Osteoblast (primary cell): Measurements from ENCODE around the gene CCNY. TPM values are rescaled to one million over a fixed set of nuclear protein-coding genes. Genes with fewer than 3 reads are reported as not detected.

ENCODE experiments used
- DNase-seq: peaks from one replicate; pipeline ENCODE4 v3.0.0; 2011; ENCODE audit warnings: low spot score, mixed read lengths; ENCODE audit not compliant: insufficient read length; ENCODE audit errors: missing footprints
- H2AFZ ChIP-seq: 2 replicates; pipeline ENCODE4 v1.6.0; 2011; ENCODE audit warnings: mild to moderate bottlenecking, low read length
- H3K27ac ChIP-seq: 2 replicates; pipeline ENCODE4 v1.5.1; 2011; ENCODE audit warnings: mild to moderate bottlenecking, low read depth, low read length, moderate library complexity
- H3K27me3 ChIP-seq: 2 replicates; pipeline ENCODE4 v1.6.0; 2012; ENCODE audit warnings: mild to moderate bottlenecking, control low read depth, inconsistent platforms, low read length, moderate library complexity; ENCODE audit not compliant: insufficient read depth
- H3K36me3 ChIP-seq: 2 replicates; pipeline ENCODE4 v1.5.1; 2011; ENCODE audit warnings: mild to moderate bottlenecking, low read length, control low read depth, moderate library complexity; ENCODE audit not compliant: insufficient read depth
- H3K4me1 ChIP-seq: 2 replicates; pipeline ENCODE4 v1.5.1; 2011; ENCODE audit warnings: mild to moderate bottlenecking, low read length, control low read depth, moderate library complexity; ENCODE audit not compliant: insufficient read depth
- H3K4me2 ChIP-seq: 2 replicates; pipeline ENCODE4 v1.6.0; 2011; ENCODE audit warnings: mild to moderate bottlenecking, low read length; ENCODE audit not compliant: insufficient read depth
- H3K4me3 ChIP-seq: fragments of 200-600 bp; sonication (generic); 3 replicates; pipeline ENCODE4 v1.5.1; 2012; ENCODE audit warnings: mild to moderate bottlenecking, low read length, inconsistent platforms; ENCODE audit not compliant: insufficient read depth
- H3K79me2 ChIP-seq: 2 replicates; pipeline ENCODE4 v1.6.0; 2012; ENCODE audit warnings: mild to moderate bottlenecking, low read length, control low read depth, inconsistent platforms; ENCODE audit not compliant: insufficient read depth
- H3K9me3 ChIP-seq: 2 replicates; pipeline ENCODE4 v1.5.1; 2011; ENCODE audit warnings: low read depth, low read length, control low read depth
- H4K20me1 ChIP-seq: 2 replicates; pipeline ENCODE4 v1.6.0; 2012; ENCODE audit warnings: mild to moderate bottlenecking, low read length, control low read depth; ENCODE audit not compliant: insufficient read depth
- CTCF ChIP-seq: IDR thresholded peaks from 2 replicates; pipeline ENCODE4 v1.5.1; 2011; ENCODE audit warnings: mild to moderate bottlenecking, low read depth, low read length, moderate library complexity; ENCODE audit errors: extremely low read depth
- total RNA-seq: library from RNA; depleted of rRNA; stranded (reverse); fragments of >200 nt; gene quantifications from 2 replicates; pipeline ENCODE4 v1.2.3, GENCODE V29; 2012

Gene CCNY
- total RNA-seq, 1 donor, result 53.2 TPM

DNA sequence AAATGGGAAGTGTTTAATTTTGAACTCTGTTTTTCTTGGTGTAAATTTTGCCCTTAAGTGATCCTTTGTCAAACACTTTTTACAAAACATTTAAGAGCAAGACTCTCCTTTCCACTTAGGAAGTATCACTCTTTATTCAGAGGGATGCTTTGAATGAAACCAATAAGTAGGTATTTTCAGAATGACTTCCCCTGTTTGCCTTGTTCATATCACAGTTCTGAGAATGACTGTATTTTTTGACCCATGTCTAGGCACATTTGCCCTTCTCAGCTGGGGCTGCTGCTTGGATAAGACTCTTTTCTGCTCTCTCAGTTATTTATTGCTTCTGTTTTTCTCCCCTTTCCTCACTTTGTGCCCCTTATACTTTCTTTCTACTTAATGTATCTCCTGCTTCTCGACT, 98.2 kb downstream of the CCNY start:
- no peak for TF ChIP-seq CTCF
- no peak for DNase-seq
- no peak overlapping the region for H3K4me2 ChIP-seq
- no peaks in the 10 kb centered on the region for H3K27me3 ChIP-seq
- no peak overlapping the region for H2AFZ ChIP-seq
- no peak overlapping the region for H3K4me3 ChIP-seq
- peaks cover 40% of the 10 kb centered on the region for H4K20me1 ChIP-seq
- H3K9me3 ChIP-seq, result no peaks in the 10 kb centered on the region
- H3K36me3 ChIP-seq, result no peaks in the 10 kb centered on the region
- H3K27ac ChIP-seq, result no peak overlapping the region
- H3K4me1 ChIP-seq, result peaks cover 9% of the 10 kb centered on the region
- H3K79me2 ChIP-seq, result peaks cover 92% of the 10 kb centered on the region

DNA sequence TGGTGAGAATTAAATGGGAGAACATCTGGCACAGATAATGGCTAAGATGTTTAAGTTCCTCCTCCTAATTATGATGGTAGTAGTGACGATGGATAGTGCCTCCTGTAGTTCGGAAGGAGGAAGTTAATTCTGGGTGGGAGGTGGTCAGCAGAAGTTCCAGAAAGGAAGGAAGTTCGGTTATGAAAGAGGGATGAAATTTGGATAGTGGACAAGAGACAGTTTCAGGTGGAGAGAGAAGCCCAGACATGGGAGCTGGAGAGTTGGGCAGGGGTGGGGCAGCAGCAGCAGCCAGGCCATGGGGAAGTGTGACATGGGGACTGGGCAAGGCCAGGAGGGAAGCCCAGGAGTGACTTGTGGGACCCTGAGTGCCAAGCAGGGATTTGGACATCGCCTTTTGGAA, 99.5 kb downstream of the CCNY start:
- no peak overlapping the region for H2AFZ ChIP-seq
- no peaks in the 10 kb centered on the region for H3K9me3 ChIP-seq
- peaks cover 95% of the 10 kb centered on the region for H3K79me2 ChIP-seq
- no peak overlapping the region for H3K4me2 ChIP-seq
- no peak for DNase-seq
- H3K27me3 ChIP-seq, result no peaks in the 10 kb centered on the region
- H4K20me1 ChIP-seq, result peaks cover 48% of the 10 kb centered on the region
- TF ChIP-seq CTCF, result no peak
- no peaks in the 10 kb centered on the region for H3K36me3 ChIP-seq
- no peak overlapping the region for H3K27ac ChIP-seq
- no peak overlapping the region for H3K4me3 ChIP-seq
- H3K4me1 ChIP-seq, result peaks cover 9% of the 10 kb centered on the region

GRCh38 chr10:35437829-35438228, 101.5 kb downstream of the CCNY start:
- Histone ChIP-seq H3K27ac (no peak overlapping the region), H2AFZ (no peak overlapping the region), H3K4me2 (no peak overlapping the region), H3K4me1 (peaks cover 9% of the 10 kb centered on the region), H3K79me2 (peaks cover 99% of the 10 kb centered on the region), H4K20me1 (peaks cover 38% of the 10 kb centered on the region), H3K27me3 (no peaks in the 10 kb centered on the region), H3K36me3 (no peaks in the 10 kb centered on the region), H3K9me3 (no peaks in the 10 kb centered on the region), H3K4me3 (no peak overlapping the region)
- TF ChIP-seq CTCF, result no peak
- no peak for DNase-seq

DNA sequence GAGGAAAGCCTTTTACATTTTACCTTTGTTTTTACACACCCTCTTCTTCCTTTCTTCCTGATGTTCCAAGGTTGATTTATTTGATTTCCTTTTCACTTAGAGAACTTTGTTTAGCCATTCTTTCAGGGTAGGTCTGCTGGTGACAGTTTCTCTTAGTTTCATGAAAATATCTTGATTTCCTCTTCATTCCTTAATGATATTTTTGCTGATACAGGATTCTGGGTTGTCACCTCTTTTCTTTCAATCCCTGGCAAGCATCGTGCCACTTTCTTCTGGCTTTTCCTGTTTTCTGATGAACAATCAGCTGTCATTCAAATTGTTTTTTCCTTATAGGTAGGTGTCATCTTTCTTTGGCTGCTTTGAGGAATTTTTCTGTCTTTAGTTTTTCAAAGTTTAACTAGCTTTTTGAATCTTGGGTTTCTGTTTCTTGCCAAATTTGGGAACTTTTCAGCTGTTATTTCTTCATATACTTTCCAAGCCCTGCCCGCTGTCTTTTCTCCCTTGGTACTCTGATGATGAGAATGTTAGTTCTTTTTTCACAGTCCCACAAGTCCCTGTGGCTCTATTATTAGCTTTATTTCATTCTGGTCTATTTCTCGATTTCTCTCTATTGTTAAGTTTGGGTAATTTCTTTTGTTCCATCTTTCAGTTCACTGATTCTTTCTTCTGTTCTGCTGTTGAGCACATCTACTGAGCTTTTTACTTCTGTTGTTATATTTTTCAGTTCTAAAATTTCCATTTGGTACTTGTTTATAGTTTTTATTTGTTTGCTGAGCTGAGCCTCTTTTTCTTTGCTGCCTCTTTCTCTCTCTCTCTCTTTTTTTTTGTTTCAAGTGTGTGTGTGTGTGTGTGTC, 102.6 kb downstream of the CCNY start:
- Histone ChIP-seq H3K4me2 (no peak overlapping the region), H3K9me3 (peaks cover 5% of the 10 kb centered on the region), H2AFZ (no peak overlapping the region), H3K36me3 (no peaks in the 10 kb centered on the region), H4K20me1 (peaks cover 31% of the 10 kb centered on the region), H3K27ac (no peak overlapping the region), H3K79me2 (peaks cover 97% of the 10 kb centered on the region), H3K4me3 (no peak overlapping the region), H3K4me1 (peaks cover 3% of the 10 kb centered on the region), H3K27me3 (no peaks in the 10 kb centered on the region)
- no peak for TF ChIP-seq CTCF
- DNase-seq, result no peak
